ENCODE data around the gene TGFBI.

DNA sequence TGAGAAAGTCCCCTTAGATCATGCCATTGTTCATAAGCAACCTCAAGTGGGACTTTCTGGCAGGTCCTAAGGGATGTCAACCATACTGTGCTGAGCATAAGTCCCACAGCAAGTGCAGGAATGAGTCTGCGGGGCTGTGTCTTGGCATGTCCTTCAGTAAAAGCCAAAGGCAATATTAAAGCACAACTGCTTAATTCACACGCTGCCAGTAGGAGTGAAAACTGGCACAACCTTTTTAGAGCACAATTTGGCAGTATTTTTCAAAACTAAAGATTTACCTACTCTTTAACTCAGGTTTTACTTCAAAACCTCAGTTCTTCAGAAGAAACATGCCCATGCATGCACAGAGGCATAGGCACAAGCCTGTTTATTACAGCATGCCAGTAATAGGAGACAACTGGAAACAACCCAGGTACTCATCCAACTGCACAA, 79.4 kb downstream of the TGFBI start:
- TF ChIP-seq, protein P1, sequence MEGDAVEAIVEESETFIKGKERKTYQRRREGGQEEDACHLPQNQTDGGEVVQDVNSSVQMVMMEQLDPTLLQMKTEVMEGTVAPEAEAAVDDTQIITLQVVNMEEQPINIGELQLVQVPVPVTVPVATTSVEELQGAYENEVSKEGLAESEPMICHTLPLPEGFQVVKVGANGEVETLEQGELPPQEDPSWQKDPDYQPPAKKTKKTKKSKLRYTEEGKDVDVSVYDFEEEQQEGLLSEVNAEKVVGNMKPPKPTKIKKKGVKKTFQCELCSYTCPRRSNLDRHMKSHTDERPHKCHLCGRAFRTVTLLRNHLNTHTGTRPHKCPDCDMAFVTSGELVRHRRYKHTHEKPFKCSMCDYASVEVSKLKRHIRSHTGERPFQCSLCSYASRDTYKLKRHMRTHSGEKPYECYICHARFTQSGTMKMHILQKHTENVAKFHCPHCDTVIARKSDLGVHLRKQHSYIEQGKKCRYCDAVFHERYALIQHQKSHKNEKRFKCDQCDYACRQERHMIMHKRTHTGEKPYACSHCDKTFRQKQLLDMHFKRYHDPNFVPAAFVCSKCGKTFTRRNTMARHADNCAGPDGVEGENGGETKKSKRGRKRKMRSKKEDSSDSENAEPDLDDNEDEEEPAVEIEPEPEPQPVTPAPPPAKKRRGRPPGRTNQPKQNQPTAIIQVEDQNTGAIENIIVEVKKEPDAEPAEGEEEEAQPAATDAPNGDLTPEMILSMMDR (IDR thresholded peaks at IDR 0.05) = no peak
- no peak for TF ChIP-seq POLR2A (IDR thresholded peaks at IDR 0.05)
- no peak for TF ChIP-seq POLR2AphosphoS5 (IDR thresholded peaks at IDR 0.05)
- no peak for TF ChIP-seq EP300 (IDR thresholded peaks at IDR 0.05)

Measured in upper lobe of left lung (tissue), 4 donors.